VCaP (cell line): Measurements from ENCODE around the gene FAM221B.

Experiments used
- H3K27ac ChIP-seq: fragments of 450-650 bp; 2 replicates; pipeline ENCODE4 v1.5.1; 2017
- TF ChIP-seq, protein P1 (sequence below): fragments of 450-650 bp; conservative IDR thresholded peaks from 2 replicates; pipeline ENCODE4 v1.5.1; 2017; ENCODE audit warnings: mild to moderate bottlenecking, moderate library complexity

The FAM221B gene

DNA sequence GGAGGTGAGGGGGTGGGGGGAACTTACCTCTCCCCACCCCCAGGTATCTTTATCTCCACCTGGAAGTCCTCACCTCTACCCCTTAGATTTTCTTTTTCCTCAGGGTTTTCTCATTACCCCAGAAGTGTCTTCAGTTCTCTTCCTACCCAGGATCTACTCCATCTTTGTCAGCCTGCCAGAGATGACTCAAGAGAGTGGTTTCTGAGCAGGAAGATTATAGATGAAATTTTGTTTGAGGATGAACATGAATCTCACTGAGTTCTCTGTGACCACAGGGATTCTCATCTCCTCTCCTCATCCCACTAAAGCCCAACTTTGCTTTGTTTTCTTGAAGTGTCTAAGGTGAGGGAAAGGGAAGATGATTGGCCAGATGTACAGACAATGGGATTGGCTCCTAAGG lies 8.5 kb downstream of the FAM221B start:
- TF ChIP-seq, protein P1, sequence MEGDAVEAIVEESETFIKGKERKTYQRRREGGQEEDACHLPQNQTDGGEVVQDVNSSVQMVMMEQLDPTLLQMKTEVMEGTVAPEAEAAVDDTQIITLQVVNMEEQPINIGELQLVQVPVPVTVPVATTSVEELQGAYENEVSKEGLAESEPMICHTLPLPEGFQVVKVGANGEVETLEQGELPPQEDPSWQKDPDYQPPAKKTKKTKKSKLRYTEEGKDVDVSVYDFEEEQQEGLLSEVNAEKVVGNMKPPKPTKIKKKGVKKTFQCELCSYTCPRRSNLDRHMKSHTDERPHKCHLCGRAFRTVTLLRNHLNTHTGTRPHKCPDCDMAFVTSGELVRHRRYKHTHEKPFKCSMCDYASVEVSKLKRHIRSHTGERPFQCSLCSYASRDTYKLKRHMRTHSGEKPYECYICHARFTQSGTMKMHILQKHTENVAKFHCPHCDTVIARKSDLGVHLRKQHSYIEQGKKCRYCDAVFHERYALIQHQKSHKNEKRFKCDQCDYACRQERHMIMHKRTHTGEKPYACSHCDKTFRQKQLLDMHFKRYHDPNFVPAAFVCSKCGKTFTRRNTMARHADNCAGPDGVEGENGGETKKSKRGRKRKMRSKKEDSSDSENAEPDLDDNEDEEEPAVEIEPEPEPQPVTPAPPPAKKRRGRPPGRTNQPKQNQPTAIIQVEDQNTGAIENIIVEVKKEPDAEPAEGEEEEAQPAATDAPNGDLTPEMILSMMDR: no peak
- no peak overlapping the region for H3K27ac ChIP-seq

DNA sequence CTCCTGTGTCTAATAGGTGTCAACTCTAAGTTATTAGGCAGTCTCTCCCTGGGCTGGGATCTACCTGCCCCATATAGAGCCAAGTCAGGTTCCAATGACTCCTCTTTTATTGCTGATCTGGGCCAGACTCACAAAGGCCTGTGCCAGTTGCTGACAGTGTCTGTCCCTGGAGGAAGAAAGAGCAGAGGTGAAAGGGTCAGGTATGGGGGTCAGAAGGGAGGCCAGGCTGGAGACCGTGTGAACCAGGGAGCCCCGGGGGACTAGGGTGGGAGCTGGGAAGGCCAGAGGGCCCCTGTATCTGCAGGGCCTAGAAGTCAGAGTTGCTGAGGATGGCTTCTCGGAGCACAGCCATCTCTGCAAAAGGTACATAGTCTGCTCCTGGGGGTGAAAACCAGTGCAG lies 10.2 kb downstream of the FAM221B start:
- H3K27ac ChIP-seq: no peak overlapping the region
- TF ChIP-seq, protein P1: no peak

DNA sequence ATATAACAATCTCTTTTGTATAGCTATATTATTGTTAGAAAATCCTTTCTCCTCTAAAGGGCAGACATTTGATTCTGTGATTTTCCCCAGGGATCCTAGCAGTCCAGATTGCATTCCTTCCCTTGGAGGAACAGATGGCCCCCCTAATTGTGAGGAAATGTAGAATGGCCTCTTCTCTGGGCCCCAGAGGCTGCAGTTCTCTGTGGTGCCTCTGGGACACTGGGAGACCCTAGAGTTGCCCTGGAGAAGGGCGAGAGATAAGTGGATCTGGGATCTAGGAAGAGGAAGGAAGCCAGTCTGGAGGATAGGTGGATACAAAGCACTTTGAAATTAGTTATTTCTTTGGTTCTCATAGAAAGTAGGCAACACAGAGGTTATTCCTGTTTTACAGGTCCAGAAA lies 11.8 kb downstream of the FAM221B start:
- no peak overlapping the region for H3K27ac ChIP-seq
- TF ChIP-seq, protein P1: 0 out of 2 replicates have a peak, but pooled peaks have one; percentile 6

DNA sequence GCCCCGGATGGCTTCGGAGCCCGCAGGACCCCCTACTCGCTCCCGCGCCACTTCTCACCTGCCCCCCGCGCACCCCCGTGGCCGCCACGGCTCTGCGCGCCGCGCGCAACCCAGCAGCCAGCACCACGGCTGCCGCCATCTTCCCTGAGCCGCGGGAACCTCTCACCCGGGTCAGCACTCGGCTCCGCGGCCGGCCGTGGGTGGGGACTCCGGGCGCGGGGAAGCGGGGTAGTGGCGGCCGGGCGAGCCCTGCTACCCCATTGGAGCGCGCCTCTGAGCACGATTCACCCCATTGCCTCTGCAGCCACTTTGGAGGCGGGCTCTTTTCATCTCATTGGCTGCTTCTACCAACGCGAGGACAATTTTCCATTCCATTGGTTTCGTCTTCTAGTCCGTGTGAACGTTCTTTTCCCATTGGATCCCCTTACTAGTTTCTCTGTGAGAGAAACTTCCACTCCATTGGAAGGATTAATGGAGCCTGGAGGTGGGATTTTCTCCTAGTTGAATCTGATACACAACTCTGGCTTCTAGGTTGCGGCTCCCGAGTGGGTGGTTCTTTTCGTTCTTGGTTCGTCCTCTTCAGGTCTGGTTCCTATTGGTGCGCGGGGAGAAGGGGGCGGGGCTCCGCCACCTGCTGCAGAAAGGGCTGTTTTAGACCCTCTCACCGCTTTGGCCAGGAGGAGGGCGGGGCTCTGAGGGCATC lies 13.5 kb downstream of the FAM221B start, which contains the start of gene HINT2:
TSS of gene HINT2 (minus strand) at position 202 of the 703 bp plus-strand sequence. CDS start at position 139, 63 bp downstream.
- TF ChIP-seq, protein P1: no peak
- H3K27ac ChIP-seq: peak within 1 kb of the TSS; percentile 98

DNA sequence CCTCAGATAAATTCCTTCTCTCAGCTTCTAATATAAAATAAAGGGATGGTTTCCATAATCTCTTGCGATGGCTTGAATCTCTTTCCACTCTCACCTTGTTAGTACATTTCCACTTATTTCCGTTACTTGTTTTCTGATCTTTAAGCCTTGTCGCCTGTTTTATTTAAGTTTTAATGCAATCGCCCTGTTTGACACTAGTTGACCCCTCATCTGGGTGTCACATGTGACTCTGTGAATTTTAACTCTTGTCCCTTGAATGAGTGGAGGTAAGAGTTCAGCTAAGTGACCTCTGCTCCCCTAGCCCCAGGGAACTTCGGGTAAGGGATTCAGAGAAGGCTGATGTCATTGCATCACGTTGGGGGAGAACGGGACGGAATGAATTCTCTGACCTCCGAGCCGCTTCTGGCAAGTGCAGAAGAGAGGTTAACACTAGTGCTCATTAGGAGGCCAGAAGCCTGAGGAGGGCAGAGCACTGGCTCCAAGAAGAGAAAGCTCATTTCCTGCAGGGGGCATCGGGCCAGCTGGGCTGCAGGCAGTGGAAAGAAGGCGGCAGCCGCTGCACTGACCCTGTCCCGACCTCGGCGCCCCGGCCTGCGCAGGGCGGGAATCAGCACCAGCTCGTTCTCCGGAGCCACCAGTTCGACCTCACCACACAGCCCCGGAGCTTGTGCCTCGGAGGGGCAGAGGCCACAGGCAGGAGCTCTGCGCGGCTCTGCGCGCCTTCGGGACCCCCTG lies 14.3 kb downstream of the FAM221B start:
- TF ChIP-seq, protein P1: peak; percentile 63
- H3K27ac ChIP-seq: peak overlapping the region; percentile 98

DNA sequence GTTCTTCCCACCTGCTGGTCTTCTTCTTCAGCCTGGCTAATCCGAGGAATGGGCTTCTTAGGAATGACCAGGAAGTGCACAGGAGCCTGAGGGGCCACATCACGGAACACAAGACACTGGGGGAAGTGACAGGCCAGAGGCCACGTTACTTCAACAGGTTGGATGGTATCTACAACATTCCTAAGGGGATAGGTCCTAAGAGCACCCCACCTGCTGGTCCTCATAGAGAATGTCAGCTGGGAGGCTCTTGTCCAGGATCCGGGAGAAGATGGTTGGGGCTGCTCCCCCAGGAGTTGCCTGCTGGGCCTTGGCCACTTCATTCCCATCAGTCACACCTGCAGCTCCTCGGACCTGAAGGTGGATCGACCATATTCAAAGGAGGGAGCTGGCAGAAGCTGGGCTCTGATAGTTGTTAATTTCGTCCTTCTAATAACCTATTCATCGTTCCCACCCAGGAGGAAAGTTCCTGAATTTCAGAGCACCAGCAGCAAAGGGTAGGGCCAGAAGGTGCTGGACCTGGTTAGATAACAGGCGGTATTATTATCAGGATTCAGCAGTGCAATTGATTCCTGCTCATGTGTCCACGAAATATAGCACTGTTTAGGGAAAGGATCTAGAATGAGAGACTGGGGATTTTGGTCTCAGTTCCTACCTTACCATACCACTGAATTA lies 15.0 kb downstream of the FAM221B start:
- peak overlapping the region; percentile 98 for H3K27ac ChIP-seq
- TF ChIP-seq, protein P1: peak; percentile 19; the same call in 1 of the 2 replicates

DNA sequence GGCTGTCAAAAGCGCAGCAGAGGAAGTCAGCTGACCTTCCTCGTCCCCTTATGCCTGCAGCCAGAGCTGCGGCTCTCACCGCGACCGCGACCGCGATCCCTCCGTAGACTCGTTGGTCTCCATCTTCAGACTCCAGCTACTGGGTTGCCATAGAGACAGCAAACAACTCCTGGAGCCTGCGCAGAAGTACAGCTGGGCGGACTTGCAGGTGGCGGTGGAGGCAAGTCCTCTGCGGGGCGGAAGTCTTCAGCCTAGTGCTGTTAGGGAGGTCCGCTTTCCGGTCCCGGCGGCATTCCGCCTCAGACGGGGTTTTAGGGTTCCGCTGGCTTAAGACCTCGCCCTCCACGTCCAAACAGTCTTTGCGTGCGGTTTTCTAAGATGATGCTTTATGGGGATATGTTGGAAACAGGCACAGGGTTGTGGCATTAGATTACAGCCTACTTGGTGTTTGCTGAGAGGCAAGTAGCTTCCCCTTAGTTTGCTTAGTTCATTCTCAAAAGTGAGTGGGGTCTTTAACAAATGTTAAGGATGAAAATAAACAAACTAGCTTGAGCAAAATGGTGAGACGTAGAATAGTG lies 16.4 kb downstream of the FAM221B start, which contains the start of gene SPAG8:
TSS of gene SPAG8 (minus strand) at position 238 of the 578 bp plus-strand sequence. CDS start at position 123, 115 bp downstream.
- H3K27ac ChIP-seq: peak within 1 kb of the TSS; percentile 98
- TF ChIP-seq, protein P1: no peak
